A549 (cell line): Measurements from ENCODE around the gene POLR1C. TPM values are rescaled to one million over a fixed set of nuclear protein-coding genes. Genes with fewer than 3 reads are reported as not detected.

Experiments
- ATAC-seq, 2 experiments: fragments of 200-7000 bp in 1 of 2; fragments of >200 bp in 1 of 2; cut with Nextera tagmentation in 1 of 2; cut with Tn5 transposase in 1 of 2; 3 replicates each; pipeline versions ENCODE4 v1.8.0 to v1.9.1; 2018 to 2020; ENCODE audit warnings: mild to moderate bottlenecking in 1 of 2, moderate library complexity in 1 of 2
- CTCF ChIA-PET: fragments of 300-600 bp; sonication (Branson Sonifier 250); formaldehyde crosslinking; extraction: SDS; loops from one replicate; lab custom pipeline; 2021; ENCODE audit warnings: antibody characterized with exemption, inconsistent platforms; lab: Yijun Ruan, JAX
- POLR2A ChIA-PET: fragments of 350-600 bp; formaldehyde crosslinking; extraction: SDS; loops from one replicate; lab custom pipeline; 2021; ENCODE audit warnings: antibody characterized with exemption, inconsistent platforms; lab: Yijun Ruan, JAX
- DNase-seq, 2 experiments: peaks; one replicate each; pipeline versions ENCODE4 v3.0.0 to v3.0.0-alpha.2; 2011 to 2016; ENCODE audit warnings: low read depth in 1 of 2, low spot score in 1 of 2
- FAIRE-seq: peaks from 2 replicates; lab custom pipeline; 2011; peaks lifted over from hg19 to GRCh38; lab: Jason Lieb, UNC
- H3K27ac ChIP-seq, 2 experiments: fragments of >200 bp; sonication (Bioruptor Twin); formaldehyde crosslinking; 3 replicates each; pipeline ENCODE4 v1.5.1; 2016 to 2017
- H3K4me1 ChIP-seq: fragments of >200 bp; sonication (Bioruptor Twin); formaldehyde crosslinking; 3 replicates; pipeline ENCODE4 v1.6.1; 2016
- H3K4me2 ChIP-seq: fragments of >200 bp; sonication (Bioruptor Twin); formaldehyde crosslinking; 3 replicates; pipeline ENCODE4 v1.6.1; 2016
- H3K4me3 ChIP-seq: fragments of >200 bp; sonication (Bioruptor Twin); formaldehyde crosslinking; 3 replicates; pipeline ENCODE4 v1.5.1; 2016
- H3K9me3 ChIP-seq: fragments of >200 bp; sonication (Bioruptor Twin); formaldehyde crosslinking; 3 replicates; pipeline ENCODE4 v1.6.1; 2016
- BHLHE40 ChIP-seq: IDR thresholded peaks from 2 replicates; pipeline ENCODE4 v1.6.1; 2012; ENCODE audit warnings: low read depth, low read length, inconsistent platforms
- CHD2 ChIP-seq: fragments of 150-350 bp; IDR thresholded peaks from 2 replicates; pipeline ENCODE4 v1.6.1; 2014; ENCODE audit warnings: low read length; ENCODE audit not compliant: partially characterized antibody
- CHD4 ChIP-seq: fragments of 200-600 bp; sonication (generic); IDR thresholded peaks from 2 replicates; pipeline ENCODE4 v1.6.1; 2016; ENCODE audit warnings: antibody characterized with exemption, mild to moderate bottlenecking, borderline replicate concordance
- CTCF ChIP-seq: fragments of >200 bp; sonication (Bioruptor Twin); formaldehyde crosslinking; IDR thresholded peaks from 3 replicates; pipeline ENCODE4 v1.5.1; 2016
- EHMT2 ChIP-seq: fragments of 200-600 bp; sonication (generic); IDR thresholded peaks from 2 replicates; pipeline ENCODE4 v1.6.1; 2016; ENCODE audit warnings: antibody characterized with exemption, low read depth, mild to moderate bottlenecking, moderate library complexity
- ELK1 ChIP-seq: fragments of 150-350 bp; IDR thresholded peaks from 2 replicates; pipeline ENCODE4 v1.6.1; 2014; ENCODE audit warnings: low read depth, mild to moderate bottlenecking, low read length
- EP300 ChIP-seq, 2 experiments: fragments of >200 bp; sonication (Bioruptor Twin); formaldehyde crosslinking; IDR thresholded peaks; 2 replicates in 1 of 2; 3 replicates in 1 of 2; pipeline ENCODE4 v1.6.1; 2016 to 2017
- FOSL2 ChIP-seq, 2 experiments: fragments of 450-650 bp in 1 of 2; fragments of >200 bp in 1 of 2; sonication (Bioruptor Twin) in 1 of 2; formaldehyde crosslinking; IDR thresholded peaks; 2 replicates each; pipeline versions ENCODE4 v1.5.0 to v1.6.1; 2016 to 2020; ENCODE audit warnings: mild to moderate bottlenecking in 1 of 2, moderate library complexity in 1 of 2
- HMGXB4 ChIP-seq: fragments of 250-450 bp; sonication (Bioruptor Pico); IDR thresholded peaks from 2 replicates; pipeline ENCODE4 v1.5.0; 2021; ENCODE audit warnings: mild to moderate bottlenecking, moderate library complexity, borderline replicate concordance
- HOXB5 ChIP-seq: fragments of 250-450 bp; sonication (Bioruptor Pico); IDR thresholded peaks from 2 replicates; pipeline ENCODE4 v1.5.0; 2020; ENCODE audit warnings: mild to moderate bottlenecking, moderate library complexity
- JUN ChIP-seq, 2 experiments: fragments of >200 bp; sonication (Bioruptor Twin); formaldehyde crosslinking; IDR thresholded peaks; 2 replicates in 1 of 2; 3 replicates in 1 of 2; pipeline ENCODE4 v1.6.1; 2016 to 2017
- JUNB ChIP-seq: fragments of >200 bp; sonication (Bioruptor Twin); formaldehyde crosslinking; IDR thresholded peaks from 2 replicates; pipeline ENCODE4 v1.6.1; 2016
- KDM1A ChIP-seq: fragments of 200-600 bp; sonication (generic); IDR thresholded peaks from 2 replicates; pipeline ENCODE4 v1.6.1; 2016; ENCODE audit warnings: low read depth, mild to moderate bottlenecking
- MAX ChIP-seq: IDR thresholded peaks from 2 replicates; pipeline ENCODE4 v1.6.1; 2012
- MAZ ChIP-seq: fragments of 150-350 bp; IDR thresholded peaks from 2 replicates; pipeline ENCODE4 v1.6.1; 2014; ENCODE audit warnings: antibody characterized with exemption, low read depth, low read length, borderline replicate concordance
- MYC ChIP-seq: IDR thresholded peaks from 2 replicates; pipeline ENCODE4 v1.6.1; 2012; ENCODE audit warnings: mild to moderate bottlenecking, inconsistent platforms, low read length, improper control_type of control experiment, borderline replicate concordance
- POLR2AphosphoS2 ChIP-seq: conservative IDR thresholded peaks from 2 replicates; pipeline ENCODE4 v1.6.1; 2012; ENCODE audit warnings: low read length, improper control_type of control experiment, inconsistent platforms
- RAD21 ChIP-seq, 2 experiments: fragments of >200 bp in 1 of 2; sonication (Bioruptor Twin) in 1 of 2; formaldehyde crosslinking in 1 of 2; IDR thresholded peaks in 1 of 2; conservative IDR thresholded peaks in 1 of 2; 2 replicates in 1 of 2; 3 replicates in 1 of 2; pipeline ENCODE4 v1.6.1; 2012 to 2018; ENCODE audit warnings: inconsistent platforms in 1 of 2
- RNF2 ChIP-seq: fragments of 200-600 bp; sonication (generic); IDR thresholded peaks from 2 replicates; pipeline ENCODE4 v1.6.1; 2016; ENCODE audit warnings: low read depth, mild to moderate bottlenecking, antibody characterized with exemption, moderate library complexity, borderline replicate concordance
- SMC3 ChIP-seq: fragments of >200 bp; sonication (Bioruptor Twin); formaldehyde crosslinking; IDR thresholded peaks from 3 replicates; pipeline ENCODE4 v1.6.1; 2018; ENCODE audit warnings: inconsistent platforms
- TFCP2L1 ChIP-seq: fragments of 250-450 bp; sonication (Bioruptor Pico); IDR thresholded peaks from 2 replicates; pipeline ENCODE4 v1.5.0; 2021; ENCODE audit warnings: mild to moderate bottlenecking
- ZNF302 ChIP-seq: fragments of 250-450 bp; sonication (Bioruptor Pico); IDR thresholded peaks from 2 replicates; pipeline ENCODE4 v1.9.0; 2021; ENCODE audit warnings: inconsistent platforms, mild to moderate bottlenecking, moderate library complexity
- WGBS: methylation state at CpG from one replicate; pipeline ENCODE4 v1.1.6; 2017; ENCODE audit errors: missing lambda C conversion rate; 5-methylcytosine and 5-hydroxymethylcytosine counted together
- polyA plus RNA-seq, 4 experiments: library from polyadenylated mRNA; depleted of rRNA in 3 of 4; stranded (reverse); fragments of >200 nt; fragmentation: RNase III in 1 of 4; extraction: RNeasy Plus Mini Kit Qiagen cat#74134 plus additional on column Dnase treatment in 1 of 4; gene quantifications; 2 replicates in 3 of 4; 3 replicates in 1 of 4; pipeline ENCODE4 v1.2.3, GENCODE V29; 2011 to 2017

POLR1C gene
- polyA plus RNA-seq, 2 of the 4 experiments (the other 2 are of a cell fraction): 48.5 to 63.1 TPM

GRCh38 chr6:43494766-43495165 is 22.1 kb upstream of the POLR1C start:
- WGBS: 90% methylated on average over 4 of the region's 4 CpGs
- Histone ChIP-seq H3K9me3 (no peaks in the 10 kb centered on the region), H3K4me3 (no peak overlapping the region), H3K27ac (no peak overlapping the region), H3K4me2 (no peak overlapping the region), H3K4me1 (peaks cover 16% of the 10 kb centered on the region)
- ChIA-PET CTCF (interaction anchor here (1.0 to 7.1 kb wide), 7 partner anchors 13 to 257 kb away, joined by 3 to 79 read pairs (median 4); partner anchors contain the start of genes DLK2 and LRRC73), POLR2A (interaction anchor here (0.7 to 2.1 kb wide), 2 partner anchors 11 to 22 kb away, joined by 4 read pairs; partner anchors contain the start of genes POLR1C and YIPF3)
- FAIRE-seq (no peak), ATAC-seq (no peak), DNase-seq (no peak)
- TF ChIP-seq JUN (IDR thresholded peaks at IDR 0.05) (no peak), EHMT2 (no peak), TFCP2L1 (CRISPR knock-in tag) (no peak), MAX (no peak), CHD4 (no peak)

- no peak for FAIRE-seq
- Histone ChIP-seq H3K4me3 (no peak overlapping the region), H3K4me1 (peaks cover 16% of the 10 kb centered on the region)
These were observed 21.4 kb upstream of the POLR1C start for GRCh38 chr6:43495409-43495941.

GRCh38 chr6:43496370-43497128 is 20.3 kb upstream of the POLR1C start:
- peak; percentile 22 to 52 for DNase-seq
- ChIA-PET CTCF (interaction anchor here (0.9 to 7.1 kb wide), 12 partner anchors 10 to 267 kb away, joined by 3 to 79 read pairs (median 4); partner anchors contain the start of genes DLK2, DNPH1 and LRRC73), POLR2A (no interaction called here)
- Histone ChIP-seq H3K4me3 (no peak overlapping the region), H3K9me3 (no peaks in the 10 kb centered on the region), H3K4me1 (peaks cover 16% of the 10 kb centered on the region), H3K4me2 (peak overlapping the region; percentile 41), H3K27ac (peak overlapping the region; percentile 15 to 75; a peak in 3 of 6 replicates)
- no peak for FAIRE-seq
- TF ChIP-seq CTCF: peak; percentile 27; the same call in 2 of the 3 replicates
- peak; percentile 53 to 65 for TF ChIP-seq RAD21 (conservative IDR thresholded peaks at IDR 0.05 in 1 of 2, IDR thresholded peaks at IDR 0.05 in 1 of 2)
- TF ChIP-seq SMC3: no peak
- TF ChIP-seq RNF2: no peak
- peak; percentile 80; the same call in 1 of the 2 replicates for TF ChIP-seq MAZ
- ATAC-seq: peak; percentile 68 to 77
- WGBS: 54% methylated on average over 11 of the region's 18 CpGs

More at GRCh38 chr6:43495409-43495941, 21.4 kb upstream of the POLR1C start:
- Histone ChIP-seq H3K4me2 (no peak overlapping the region), H3K27ac (no peak overlapping the region; a peak in 1 of 6 replicates), H3K9me3 (no peaks in the 10 kb centered on the region)
- ChIA-PET CTCF (interaction anchor here (0.9 to 7.1 kb wide), 13 partner anchors 9 to 266 kb away, joined by 3 to 79 read pairs (median 4); partner anchors contain the start of genes DLK2, DNPH1 and LRRC73), POLR2A (no interaction called here)
- peak; percentile 52 to 70; a peak in 4 of 6 replicates for ATAC-seq
- TF ChIP-seq EHMT2 (no peak), RAD21 (conservative IDR thresholded peaks at IDR 0.05 in 1 of 2, IDR thresholded peaks at IDR 0.05 in 1 of 2) (peak in 1 of 2 experiments; percentile 15; a peak in 1 of 5 replicates), HOXB5 (CRISPR knock-in tag) (no peak)
- DNase-seq: no peak
- 87% methylated on average over 3 of the region's 4 CpGs for WGBS

- POLR2A ChIA-PET: no interaction called here
- H3K9me3 ChIP-seq: no peaks in the 10 kb centered on the region
- H3K4me2 ChIP-seq: no peak overlapping the region
- 88% methylated on average over 6 of the region's 6 CpGs for WGBS
- CTCF ChIA-PET: interaction anchor here (1.0 to 7.1 kb wide), 7 partner anchors 10 to 268 kb away, joined by 3 to 79 read pairs (median 5); partner anchors contain the start of genes DLK2 and LRRC73
- no peak overlapping the region for H3K4me3 ChIP-seq
- ATAC-seq (no peak), DNase-seq (no peak), FAIRE-seq (no peak)
- no peak overlapping the region for H3K27ac ChIP-seq
- peaks cover 16% of the 10 kb centered on the region for H3K4me1 ChIP-seq
- no peak for TF ChIP-seq FOSL2 (IDR thresholded peaks at IDR 0.05)
- TF ChIP-seq FOSL2 (CRISPR knock-in tag; IDR thresholded peaks at IDR 0.05): no peak
- no peak for TF ChIP-seq JUNB
- no peak for TF ChIP-seq HMGXB4
- no peak for TF ChIP-seq BHLHE40
- no peak for TF ChIP-seq KDM1A
- no peak for TF ChIP-seq POLR2AphosphoS2
- no peak for TF ChIP-seq ZNF302 (CRISPR knock-in tag)
- no peak for TF ChIP-seq CHD2
- no peak for TF ChIP-seq MYC
- no peak for TF ChIP-seq RNF2
- TF ChIP-seq EP300 (IDR thresholded peaks at IDR 0.05): no peak
- TF ChIP-seq ELK1: no peak
These were observed 19.8 kb upstream of the POLR1C start for GRCh38 chr6:43497129-43497396.
